ENCODE results near the gene PROM2.
"Not testable (repeated sequence)": the region's sequence is repeated elsewhere in the genome, so short reads cannot be mapped to it uniquely, and the experiment has no call there.

PROM2 gene

DNA sequence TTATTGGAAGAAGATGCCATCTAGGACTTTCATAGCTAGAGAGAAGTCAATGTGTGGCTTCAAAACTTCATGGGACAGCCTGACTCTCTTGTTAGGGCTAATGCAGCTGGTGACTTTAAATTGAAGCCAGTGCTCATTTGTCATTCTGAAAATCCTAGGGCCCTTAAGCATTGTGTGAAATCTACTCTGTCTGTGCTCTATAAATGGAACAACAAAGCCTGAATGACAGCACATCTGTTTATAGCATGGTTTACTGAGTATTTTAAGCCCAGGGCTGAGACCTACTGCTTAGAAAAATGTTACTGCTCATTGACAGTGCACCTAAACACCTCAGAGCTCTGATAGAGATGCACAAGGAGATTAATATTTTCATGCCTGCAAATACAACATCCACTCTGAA is 36.1 kb upstream of the PROM2 start:
- no peak overlapping the region for H3K4me3 ChIP-seq (ENCODE audit: low read depth, low read length)
- DNase-seq (ENCODE audit: low read depth): no peak
- TF ChIP-seq CTCF (IDR thresholded peaks at IDR 0.05; ENCODE audit: low read depth, low read length, missing control alignments): no peak

DNA sequence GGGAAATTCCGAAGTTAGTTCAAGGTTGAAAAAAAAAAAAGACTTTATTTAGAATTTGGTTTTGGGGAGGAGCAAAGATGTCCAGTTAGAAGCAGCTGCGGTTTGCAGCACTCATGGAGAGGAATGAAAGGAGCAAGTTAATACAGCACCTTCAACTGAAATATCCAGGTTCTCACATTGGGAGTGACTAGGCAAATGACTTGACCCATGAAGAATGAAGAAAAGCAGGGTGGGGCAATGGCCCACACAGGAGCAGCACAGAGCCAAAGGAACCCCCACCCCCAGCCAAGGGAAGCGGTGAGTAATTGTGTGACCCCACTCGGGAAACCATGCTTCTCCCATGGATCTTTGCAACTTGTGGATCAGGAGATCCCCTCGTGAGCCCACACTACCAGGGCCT is 34.2 kb upstream of the PROM2 start:
- TF ChIP-seq CTCF (IDR thresholded peaks at IDR 0.05; ENCODE audit: low read depth, low read length, missing control alignments): no peak
- H3K4me3 ChIP-seq (ENCODE audit: low read depth, low read length): no peak overlapping the region
- DNase-seq (ENCODE audit: low read depth): no peak

DNA sequence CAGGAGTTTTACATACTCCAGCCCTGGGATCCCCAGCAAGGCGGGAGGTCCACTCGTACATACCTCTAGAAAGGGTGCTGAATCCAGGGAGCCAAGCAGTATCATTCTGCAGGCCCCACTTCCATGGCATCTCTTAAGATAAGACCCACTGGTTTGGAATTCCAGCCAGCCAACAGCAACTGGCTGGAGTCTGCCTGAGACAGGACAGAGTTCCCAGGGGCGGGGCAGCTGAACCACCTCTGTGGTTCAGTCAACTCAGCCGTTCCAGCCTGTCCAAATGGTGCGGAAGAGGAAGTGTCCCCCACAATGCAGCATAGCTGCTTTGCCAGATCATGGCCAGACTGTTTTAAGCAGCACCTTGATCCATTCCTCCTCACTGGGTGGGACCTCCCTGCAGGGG is 33.7 kb upstream of the PROM2 start:
- TF ChIP-seq CTCF (IDR thresholded peaks at IDR 0.05; ENCODE audit: low read depth, low read length, missing control alignments): no peak

GRCh38 chr2:95242084-95242483 is 32.2 kb upstream of the PROM2 start:
- not testable (repeated sequence) for H3K4me3 ChIP-seq (ENCODE audit: low read depth, low read length); DNase-seq (ENCODE audit: low read depth)

More for the DNA sequence above, 33.7 kb upstream of the PROM2 start:
- no peak overlapping the region for H3K4me3 ChIP-seq (ENCODE audit: low read depth, low read length)
- DNase-seq (ENCODE audit: low read depth): no peak

GRCh38 chr2:95258271-95258670 is 16.0 kb upstream of the PROM2 start:
- no peak for TF ChIP-seq CTCF (IDR thresholded peaks at IDR 0.05; ENCODE audit: low read depth, low read length, missing control alignments)
- no peak for DNase-seq (ENCODE audit: low read depth)
- H3K4me3 ChIP-seq (ENCODE audit: low read depth, low read length): no peak overlapping the region

- TF ChIP-seq CTCF (IDR thresholded peaks at IDR 0.05; ENCODE audit: low read depth, low read length, missing control alignments): no peak
- DNase-seq (ENCODE audit: low read depth): no peak
- no peak overlapping the region for H3K4me3 ChIP-seq (ENCODE audit: low read depth, low read length)
Measured at GRCh38 chr2:95260028-95261023, 13.9 kb upstream of the PROM2 start.

DNA sequence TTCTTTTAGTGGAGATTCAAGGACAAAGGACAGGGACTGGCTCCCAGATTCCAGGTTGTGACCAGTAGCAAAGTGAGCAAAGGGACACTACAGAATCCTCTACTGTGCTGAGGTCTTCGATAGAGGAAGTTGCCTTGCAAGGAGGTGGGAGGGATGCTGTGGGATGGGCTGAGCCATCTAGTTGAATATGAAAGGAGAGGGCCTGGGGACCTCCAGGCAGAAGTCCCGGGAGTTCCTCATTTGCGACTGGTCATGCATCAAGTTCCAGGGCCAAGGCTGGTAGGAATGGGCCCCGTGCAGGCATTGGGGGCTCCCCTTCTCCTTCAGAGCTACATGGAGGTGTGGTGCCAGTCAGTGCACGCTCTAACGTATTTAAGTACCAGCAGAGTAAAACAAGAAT is 12.6 kb upstream of the PROM2 start:
- H3K4me3 ChIP-seq (ENCODE audit: low read depth, low read length): no peak overlapping the region
- TF ChIP-seq CTCF (IDR thresholded peaks at IDR 0.05; ENCODE audit: low read depth, low read length, missing control alignments): no peak
- DNase-seq (ENCODE audit: low read depth): no peak
